ENCODE results near the gene TOPAZ1. TPM values are rescaled to one million over a fixed set of nuclear protein-coding genes. Genes with fewer than 3 reads are reported as not detected.

Gene TOPAZ1
- total RNA-seq, 1 experiment from 2014 or later, result not detected

- POLR2A ChIA-PET, result no interaction called here
- in situ Hi-C loops (cut with HindIII; ENCODE audit: low pct_unique_long_range_greater_than_20kb, low sequenced_read_pairs), result no loop called here
- no peaks in the 10 kb centered on the region for H3K4me1 ChIP-seq (ENCODE audit: control insufficient read depth, insufficient read depth, low read length)
These were observed 6.5 kb downstream of the TOPAZ1 start for GRCh38 chr3:44248152-44248551.

GRCh38 chr3:44252332-44252959, 10.8 kb downstream of the TOPAZ1 start:
- H3K9me3 ChIP-seq (ENCODE audit: control insufficient read depth, insufficient read depth, low read depth, low read length), result no peaks in the 10 kb centered on the region
- in situ Hi-C loops (cut with HindIII; ENCODE audit: low pct_unique_long_range_greater_than_20kb, low sequenced_read_pairs), result no loop called here
- DNase-seq (ENCODE audit: low read depth, low spot score) (no peak), ATAC-seq (no peak)
- no peaks in the 10 kb centered on the region for H3K27me3 ChIP-seq (ENCODE audit: control insufficient read depth, insufficient read depth, low read length)
- POLR2A ChIA-PET, result no interaction called here
- TF ChIP-seq REST (IDR thresholded peaks at IDR 0.05; ENCODE audit: insufficient read depth in 1 of 2, low read depth in 2 of 2, low read length in 1 of 2), result no peak
- TF ChIP-seq TCF7L2 (IDR thresholded peaks at IDR 0.05; ENCODE audit: low read depth, low read length), result no peak
- TF ChIP-seq POLR2AphosphoS5 (IDR thresholded peaks at IDR 0.05; ENCODE audit: low read depth, low read length), result no peak
- no peak for TF ChIP-seq CTCF (IDR thresholded peaks at IDR 0.05)
- TF ChIP-seq SIN3A (IDR thresholded peaks at IDR 0.05; ENCODE audit: borderline replicate concordance, insufficient read depth, low read depth, low read length), result no peak
- no TSS peak for BruUV-seq (replicated peaks)
- H3K4me3 ChIP-seq (ENCODE audit: low read depth in 2 of 2, low read length in 2 of 2), result no peak overlapping the region
- CTCF ChIA-PET, result no interaction called here
- no peaks in the 10 kb centered on the region for H3K36me3 ChIP-seq (ENCODE audit: control insufficient read depth, insufficient read depth, low read length)
- no peak overlapping the region for H3K27ac ChIP-seq (ENCODE audit: low read length)
- no peaks in the 10 kb centered on the region for H3K4me1 ChIP-seq (ENCODE audit: control insufficient read depth, insufficient read depth, low read length)
- intact Hi-C loops (cut with micrococcal nuclease; ENCODE audit: unreplicated experiment), result no loop called here

More at GRCh38 chr3:44248152-44248551, 6.5 kb downstream of the TOPAZ1 start:
- no TSS peak for BruUV-seq (replicated peaks)
- CTCF ChIA-PET, result no interaction called here
- no peaks in the 10 kb centered on the region for H3K9me3 ChIP-seq (ENCODE audit: control insufficient read depth, insufficient read depth, low read depth, low read length)
- intact Hi-C loops (cut with micrococcal nuclease; ENCODE audit: unreplicated experiment), result no loop called here
- DNase-seq (ENCODE audit: low read depth, low spot score) (no peak), ATAC-seq (no peak)
- H3K27me3 ChIP-seq (ENCODE audit: control insufficient read depth, insufficient read depth, low read length), result no peaks in the 10 kb centered on the region; the same call in 1 of the 2 replicates
- H3K4me3 ChIP-seq (ENCODE audit: low read depth in 2 of 2, low read length in 2 of 2), result no peak overlapping the region
- TF ChIP-seq POLR2AphosphoS5 (IDR thresholded peaks at IDR 0.05; ENCODE audit: low read depth, low read length) (no peak), CTCF (IDR thresholded peaks at IDR 0.05) (no peak)
- H3K27ac ChIP-seq (ENCODE audit: low read length), result no peak overlapping the region
- H3K36me3 ChIP-seq (ENCODE audit: control insufficient read depth, insufficient read depth, low read length), result no peaks in the 10 kb centered on the region
